Calu3 (cell line): Measurements from ENCODE around the gene FPGS. TPM values are rescaled to one million over a fixed set of nuclear protein-coding genes. Genes with fewer than 3 reads are reported as not detected.

Experiments used
- BruUV-seq: library from RNA; stranded (reverse); fragments of 400-500 nt; replicated peaks from 2 replicates; lab custom pipeline; 2021; lab: Mats Ljungman, UMichigan
- CTCF ChIA-PET: fragments of 300-600 bp; sonication (Branson Sonifier 250); formaldehyde crosslinking; loops from one replicate; lab custom pipeline; 2022; ENCODE audit warnings: antibody characterized with exemption; lab: Charles Lee
- DNase-seq: peaks from one replicate; pipeline ENCODE4 v3.0.0; 2022
- H3K27ac Mint-ChIP-seq: one replicate; pipeline ENCODE4 v1.8.0; 2022; ENCODE audit warnings: mixed read lengths; ENCODE audit not compliant: unreplicated experiment
- H3K27me3 Mint-ChIP-seq: one replicate; pipeline ENCODE4 v1.8.0; 2022; ENCODE audit warnings: mixed read lengths; ENCODE audit not compliant: unreplicated experiment
- H3K36me3 Mint-ChIP-seq: one replicate; pipeline ENCODE4 v1.8.0; 2022; ENCODE audit warnings: mild to moderate bottlenecking, moderate library complexity, mixed read lengths; ENCODE audit not compliant: insufficient read depth, unreplicated experiment
- H3K4me1 Mint-ChIP-seq: one replicate; pipeline ENCODE4 v1.8.0; 2022; ENCODE audit warnings: mild to moderate bottlenecking, low read depth, mixed read lengths; ENCODE audit not compliant: unreplicated experiment
- H3K4me3 Mint-ChIP-seq: one replicate; pipeline ENCODE4 v1.8.0; 2022; ENCODE audit warnings: mild to moderate bottlenecking, low read depth, moderate library complexity, mixed read lengths; ENCODE audit not compliant: unreplicated experiment
- H3K9me3 Mint-ChIP-seq: one replicate; pipeline ENCODE4 v1.8.0; 2022; ENCODE audit warnings: low read depth, mixed read lengths; ENCODE audit not compliant: unreplicated experiment
- CTCF ChIP-seq: fragments of 200-600 bp; IDR thresholded peaks from one replicate; pipeline ENCODE4 v1.8.0; 2022; ENCODE audit warnings: antibody characterized with exemption; ENCODE audit not compliant: unreplicated experiment
- intact Hi-C: fragments of 100-400 bp; cut with micrococcal nuclease; formaldehyde crosslinking; loops from one replicate; pipeline ENCODE4 v1.10.0; 2022; ENCODE audit not compliant: unreplicated experiment
- total RNA-seq: library from RNA; stranded (reverse); gene quantifications from 2 replicates; pipeline ENCODE4 v1.2.3, GENCODE V29; 2022

FPGS gene
- total RNA-seq, 1 experiment from 2014 or later = 75.2 TPM

DNA sequence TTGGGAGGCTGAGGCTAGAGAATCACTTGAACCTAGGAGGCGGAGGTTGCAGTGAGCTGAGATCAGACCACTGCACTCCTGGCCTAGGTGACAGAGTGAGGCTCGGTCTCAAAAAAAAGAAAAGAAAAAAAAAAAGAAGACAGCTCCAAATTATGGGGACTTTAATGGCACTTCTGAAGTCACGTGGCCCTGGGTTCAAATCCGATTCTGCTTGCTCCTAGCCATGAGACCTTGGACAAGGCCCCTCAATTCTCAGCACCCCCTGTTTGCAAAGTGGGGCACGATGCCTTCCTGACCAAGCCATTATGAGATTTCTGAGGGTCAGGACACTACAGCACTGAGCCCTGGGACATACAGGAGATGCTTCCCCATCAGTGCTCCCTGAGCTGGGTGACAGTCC is 52.8 kb downstream of the FPGS start:
- intact Hi-C loops = no loop called here
- BruUV-seq = no TSS peak
- CTCF ChIA-PET = no interaction called here
- no peak overlapping the region for H3K4me3 Mint-ChIP-seq
- H3K27ac Mint-ChIP-seq = no peak overlapping the region
- no peaks in the 10 kb centered on the region for H3K27me3 Mint-ChIP-seq
- no peaks in the 10 kb centered on the region for H3K36me3 Mint-ChIP-seq
- no peaks in the 10 kb centered on the region for H3K9me3 Mint-ChIP-seq
- TF ChIP-seq CTCF = no peak
- H3K4me1 Mint-ChIP-seq = no peaks in the 10 kb centered on the region
- no peak for DNase-seq

- intact Hi-C loops = no loop called here
- Mint-ChIP-seq H3K27me3 (no peaks in the 10 kb centered on the region), H3K36me3 (no peaks in the 10 kb centered on the region), H3K4me1 (no peaks in the 10 kb centered on the region), H3K27ac (no peak overlapping the region), H3K9me3 (no peaks in the 10 kb centered on the region), H3K4me3 (no peak overlapping the region)
- BruUV-seq = no TSS peak
- DNase-seq = no peak
- CTCF ChIA-PET = no interaction called here
- TF ChIP-seq CTCF = no peak
Observed at GRCh38 chr9:127856094-127856728, 53.5 kb downstream of the FPGS start.

DNA sequence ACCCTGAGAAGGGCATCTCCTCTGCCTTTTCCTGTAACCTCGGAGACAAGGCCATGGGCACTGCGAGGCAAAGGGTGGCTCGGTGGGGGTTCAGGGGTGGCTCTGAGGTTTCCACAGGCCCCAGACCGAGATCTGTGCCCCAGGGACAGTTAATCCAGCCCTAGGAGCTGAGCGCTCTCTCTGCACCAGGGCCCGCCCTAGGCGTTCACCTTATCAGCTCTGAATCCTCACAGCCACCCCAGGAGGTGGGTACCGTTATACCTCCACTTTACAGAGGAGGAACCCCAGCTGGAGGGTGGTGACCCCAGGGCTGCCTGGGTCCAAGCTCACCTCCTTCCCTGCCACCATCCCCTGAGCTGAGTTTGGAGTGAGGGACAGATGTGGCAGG is 54.0 kb downstream of the FPGS start:
- H3K4me3 Mint-ChIP-seq = no peak overlapping the region
- CTCF ChIA-PET = no interaction called here
- no peaks in the 10 kb centered on the region for H3K36me3 Mint-ChIP-seq
- no peaks in the 10 kb centered on the region for H3K9me3 Mint-ChIP-seq
- TF ChIP-seq CTCF = no peak
- H3K27ac Mint-ChIP-seq = no peak overlapping the region
- no peak for DNase-seq
- no TSS peak for BruUV-seq
- no peaks in the 10 kb centered on the region for H3K27me3 Mint-ChIP-seq
- no peaks in the 10 kb centered on the region for H3K4me1 Mint-ChIP-seq
- intact Hi-C loops = no loop called here

DNA sequence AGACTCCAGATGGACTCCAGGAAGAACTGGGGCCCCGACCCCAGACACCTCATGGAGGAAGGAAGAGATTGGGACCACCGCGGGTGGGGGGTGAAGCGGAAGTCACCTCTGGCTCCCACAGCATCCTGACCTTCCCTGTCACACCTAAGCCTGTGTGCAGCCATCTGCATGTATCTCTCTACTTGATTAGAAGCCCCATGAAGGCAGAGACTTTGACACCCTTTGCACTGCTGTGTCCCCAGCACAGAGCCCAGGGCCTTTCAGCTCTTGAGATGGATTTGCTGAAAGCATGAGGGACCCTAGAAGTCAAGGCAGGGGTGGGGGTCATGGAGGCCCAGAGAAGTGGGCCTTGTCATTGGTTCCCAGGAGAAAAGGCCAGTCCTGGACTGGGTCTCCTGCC is 54.6 kb downstream of the FPGS start:
- no peaks in the 10 kb centered on the region for H3K36me3 Mint-ChIP-seq
- intact Hi-C loops = no loop called here
- TF ChIP-seq CTCF = no peak

More for the DNA sequence above, 54.6 kb downstream of the FPGS start:
- no peak overlapping the region for H3K27ac Mint-ChIP-seq
- H3K27me3 Mint-ChIP-seq = no peaks in the 10 kb centered on the region
- no peak for DNase-seq
- no peaks in the 10 kb centered on the region for H3K9me3 Mint-ChIP-seq
- BruUV-seq = no TSS peak
- CTCF ChIA-PET = no interaction called here
- H3K4me3 Mint-ChIP-seq = no peak overlapping the region
- no peaks in the 10 kb centered on the region for H3K4me1 Mint-ChIP-seq
